ENCODE results near the gene GRIP1. TPM values are rescaled to one million over a fixed set of nuclear protein-coding genes. Genes with fewer than 3 reads are reported as not detected.

GRIP1 gene
- total and polyA plus RNA-seq, 2 donors (not counting 3 experiments of a cell fraction or from before 2014, with no cell fraction given), result 0.04 to 0.69 TPM

DNA sequence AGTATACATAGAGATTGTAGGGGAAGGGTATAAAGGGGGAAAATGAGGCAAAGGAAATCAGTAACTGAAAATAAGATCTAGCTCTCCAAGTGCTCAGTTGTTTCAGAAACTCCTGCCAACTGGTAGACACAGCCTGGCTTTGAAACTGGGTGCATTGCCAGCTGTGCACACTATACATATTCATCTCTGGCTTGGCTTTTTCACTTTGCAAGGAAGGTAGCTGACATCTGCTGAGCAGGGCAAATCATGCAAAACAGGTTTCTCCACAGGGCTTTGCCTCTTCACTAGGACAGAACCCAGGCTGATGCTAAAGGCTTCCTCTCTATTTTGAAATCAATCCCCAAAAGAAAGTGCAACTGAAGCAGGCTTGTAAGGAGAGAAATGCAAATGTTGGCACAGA lies 275.1 kb downstream of the GRIP1 start:
- Histone ChIP-seq H3K27ac (ENCODE audit: insufficient read depth, low read depth, low read length) (no peak overlapping the region), H3K4me3 (replicated peaks in 1 of 3; ENCODE audit: insufficient read depth in 1 of 3, low read depth in 1 of 3, low read length in 3 of 3) (no peak overlapping the region)
- dilution Hi-C loops (cut with MboI; ENCODE audit: extremely low pct_ligation_motif_present, low sequenced_read_pairs), result no loop called here

More for the DNA sequence above, 275.1 kb downstream of the GRIP1 start:
- TF ChIP-seq EZH2 (IDR thresholded peaks at IDR 0.05; ENCODE audit: borderline replicate concordance, low read depth, low read length, severe bottlenecking) (no peak), FOS (IDR thresholded peaks at IDR 0.05; ENCODE audit: borderline replicate concordance, insufficient read depth, low read length) (no peak), MYC (IDR thresholded peaks at IDR 0.05; ENCODE audit: low read depth, low read length) (no peak), POLR2A (IDR thresholded peaks at IDR 0.05; ENCODE audit: low read depth, low read length) (no peak), POLR2AphosphoS5 (IDR thresholded peaks at IDR 0.05; ENCODE audit: insufficient read depth, low read depth, low read length) (no peak), JUN (IDR thresholded peaks at IDR 0.05; ENCODE audit: borderline replicate concordance, insufficient read depth, insufficient read length, low read depth) (no peak), GATA2 (IDR thresholded peaks at IDR 0.05; ENCODE audit: insufficient read depth, insufficient read length, low read depth, low read length) (no peak)
- TF ChIP-seq, protein P1, sequence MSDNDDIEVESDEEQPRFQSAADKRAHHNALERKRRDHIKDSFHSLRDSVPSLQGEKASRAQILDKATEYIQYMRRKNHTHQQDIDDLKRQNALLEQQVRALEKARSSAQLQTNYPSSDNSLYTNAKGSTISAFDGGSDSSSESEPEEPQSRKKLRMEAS (IDR thresholded peaks at IDR 0.05; ENCODE audit: insufficient read depth, insufficient read length), result no peak
- TF ChIP-seq, protein P2, sequence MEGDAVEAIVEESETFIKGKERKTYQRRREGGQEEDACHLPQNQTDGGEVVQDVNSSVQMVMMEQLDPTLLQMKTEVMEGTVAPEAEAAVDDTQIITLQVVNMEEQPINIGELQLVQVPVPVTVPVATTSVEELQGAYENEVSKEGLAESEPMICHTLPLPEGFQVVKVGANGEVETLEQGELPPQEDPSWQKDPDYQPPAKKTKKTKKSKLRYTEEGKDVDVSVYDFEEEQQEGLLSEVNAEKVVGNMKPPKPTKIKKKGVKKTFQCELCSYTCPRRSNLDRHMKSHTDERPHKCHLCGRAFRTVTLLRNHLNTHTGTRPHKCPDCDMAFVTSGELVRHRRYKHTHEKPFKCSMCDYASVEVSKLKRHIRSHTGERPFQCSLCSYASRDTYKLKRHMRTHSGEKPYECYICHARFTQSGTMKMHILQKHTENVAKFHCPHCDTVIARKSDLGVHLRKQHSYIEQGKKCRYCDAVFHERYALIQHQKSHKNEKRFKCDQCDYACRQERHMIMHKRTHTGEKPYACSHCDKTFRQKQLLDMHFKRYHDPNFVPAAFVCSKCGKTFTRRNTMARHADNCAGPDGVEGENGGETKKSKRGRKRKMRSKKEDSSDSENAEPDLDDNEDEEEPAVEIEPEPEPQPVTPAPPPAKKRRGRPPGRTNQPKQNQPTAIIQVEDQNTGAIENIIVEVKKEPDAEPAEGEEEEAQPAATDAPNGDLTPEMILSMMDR (IDR thresholded peaks at IDR 0.05; ENCODE audit: extremely low read depth in 1 of 2, insufficient read depth in 1 of 2, low read depth in 1 of 2, low read length in 2 of 2), result no peak
- Histone ChIP-seq H3K9ac (replicated peaks; ENCODE audit: extremely low read depth, insufficient read depth, low read length) (no peak overlapping the region), H3K36me3 (ENCODE audit: control insufficient read depth in 2 of 2, extremely low read depth in 1 of 2, insufficient read depth in 2 of 2, low read length in 2 of 2) (no peaks in the 10 kb centered on the region), H3K9me1 (replicated peaks; ENCODE audit: control insufficient read depth, extremely low read depth, insufficient read depth, low read length) (no peaks in the 10 kb centered on the region), H3K9me3 (replicated peaks; ENCODE audit: control insufficient read depth, insufficient read depth, low read length) (no peaks in the 10 kb centered on the region), H3K4me2 (ENCODE audit: insufficient read depth, low read length) (no peak overlapping the region), H3K79me2 (ENCODE audit: control insufficient read depth, insufficient read depth, low read length) (no peaks in the 10 kb centered on the region), H2AFZ (ENCODE audit: low read depth, low read length) (no peak overlapping the region), H3K4me1 (ENCODE audit: control insufficient read depth, extremely low read depth, insufficient read depth, low read length) (peaks cover 11% of the 10 kb centered on the region), H3K27me3 (ENCODE audit: control insufficient read depth in 2 of 2, insufficient read depth in 2 of 2, low read length in 2 of 2) (no peaks in the 10 kb centered on the region), H4K20me1 (replicated peaks; ENCODE audit: control insufficient read depth, extremely low read depth, insufficient read depth, low read length) (no peaks in the 10 kb centered on the region)
- DNase-seq (ENCODE audit: low read depth, low spot score) (no peak), FAIRE-seq (no peak)
- no TSS peak for BruUV-seq (replicated peaks)
- intact Hi-C loops (cut with micrococcal nuclease), result loop anchor here (10.0 kb wide), 1 partner anchor 419 kb away; no protein-coding TSS in a partner anchor
- ChIA-PET POLR2A (no interaction called here), CTCF (no interaction called here)

All from endothelial cell of umbilical vein (primary cell).